Stomach (tissue), 9 donors: ENCODE data around the gene UMAD1. TPM values are rescaled to one million over a fixed set of nuclear protein-coding genes. Genes with fewer than 3 reads are reported as not detected.
A peak's percentile ranks its signal among the peaks of the same experiment; 100 is the strongest.

Experiments
- DNase-seq, 2 donors: peaks; one replicate each; pipeline versions ENCODE4 v3.0.0 to v3.0.0-alpha.2; 2013 to 2019
- H3K27ac ChIP-seq, 5 donors: fragments of 200-600 bp in 4 of 5; sonication (generic) in 4 of 5; one replicate each; pipeline ENCODE4 v1.5.1; 2013 to 2019; ENCODE audit warnings: mild to moderate bottlenecking in 1 of 5, moderate library complexity in 1 of 5
- H3K27me3 ChIP-seq, 3 donors: fragments of 200-600 bp; sonication (generic); one replicate each; pipeline ENCODE4 v1.5.1; 2017 to 2019; ENCODE audit warnings: mixed run types in 1 of 3
- H3K36me3 ChIP-seq, 4 donors: fragments of 200-600 bp; sonication (generic); 1 replicate in 3 of 4; 2 replicates in 1 of 4; pipeline ENCODE4 v1.5.1; 2016 to 2019
- H3K4me1 ChIP-seq, 4 donors: fragments of 200-600 bp; sonication (generic); one replicate each; pipeline ENCODE4 v1.5.1; 2016 to 2019
- H3K4me3 ChIP-seq, 4 donors: fragments of 200-600 bp; sonication (generic) in 3 of 4; one replicate each; pipeline ENCODE4 v1.5.1; 2016 to 2019; ENCODE audit warnings: mild to moderate bottlenecking in 1 of 4
- H3K9me3 ChIP-seq, 4 donors: fragments of 200-600 bp; sonication (generic); one replicate each; pipeline ENCODE4 v1.5.1; 2016 to 2019
- CTCF ChIP-seq, 7 experiments: fragments of 450-650 bp in 4 of 7; fragments of 200-600 bp in 3 of 7; sonication (generic) in 3 of 7; IDR thresholded peaks; one replicate each; pipeline ENCODE4 v1.5.1; 2016 to 2019; ENCODE audit warnings: antibody characterized with exemption in 7 of 7, control low read depth in 2 of 7, mild to moderate bottlenecking in 1 of 7
- EP300 ChIP-seq: sonication (generic); formaldehyde crosslinking; IDR thresholded peaks from one replicate; pipeline ENCODE4 v1.6.1; 2017; ENCODE audit warnings: antibody characterized with exemption
- POLR2A ChIP-seq, 4 donors: fragments of 450-650 bp; IDR thresholded peaks; one replicate each; pipeline ENCODE4 v1.6.1; 2016; ENCODE audit warnings: antibody characterized with exemption in 4 of 4, control low read depth in 2 of 4, mild to moderate bottlenecking in 1 of 4, moderate library complexity in 1 of 4
- POLR2AphosphoS5 ChIP-seq, 3 donors: sonication (generic); formaldehyde crosslinking; IDR thresholded peaks; one replicate each; pipeline ENCODE4 v1.6.1; 2016; ENCODE audit warnings: antibody characterized with exemption in 3 of 3
- WGBS, 5 donors: extraction: QIAGEN DNeasy Blood & Tissue Kit in 3 of 5; methylation state at CpG; one replicate each; pipeline versions ENCODE4 v1.1.5 to v1.1.7; 2013 to 2018; 5-methylcytosine and 5-hydroxymethylcytosine counted together
- intact Hi-C: fragments of 100-400 bp; cut with DNase I; formaldehyde crosslinking; loops from one replicate; pipeline ENCODE4 v1.15.1; 2023; ENCODE audit warnings: low total_unique reads
- polyA plus RNA-seq, 3 donors: library from polyadenylated mRNA; stranded (reverse); fragments of 200-250 nt; gene quantifications; one replicate each; pipeline ENCODE4 v1.2.3, GENCODE V29; 2013
- total RNA-seq, 5 donors: library from RNA; depleted of rRNA; stranded (reverse); fragments of >200 nt; gene quantifications; one replicate each; pipeline versions ENCODE4 v1.1.0 to v1.2.3, GENCODE V29; 2014 to 2016
- donor health status: healthy with polysubstance abuse.
- donor health status: Bipolar disorder and iron deficiency.
- donor health status: healthy.

Gene UMAD1
- total and polyA plus RNA-seq, 8 donors, result 7.8 to 175 (median 30.1) TPM

DNA sequence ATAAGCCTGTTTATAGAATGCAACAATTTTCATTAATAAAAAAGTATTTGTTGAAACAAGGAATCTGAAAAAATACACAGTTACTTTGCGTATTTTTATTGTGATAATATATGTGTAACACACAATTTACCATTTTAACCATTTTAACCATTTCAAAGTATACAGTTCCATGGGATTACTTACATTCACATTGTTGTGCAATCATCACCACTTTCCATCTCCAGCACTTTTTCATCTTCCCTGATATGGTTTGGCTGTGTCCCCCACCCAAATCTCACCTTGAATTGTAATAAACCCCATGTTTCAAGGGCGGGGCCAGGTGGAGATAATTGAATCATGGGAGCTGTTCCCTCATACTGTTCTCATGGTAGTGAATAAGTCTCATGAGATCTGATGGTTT lies 266.8 kb downstream of the UMAD1 start:
- Histone ChIP-seq H3K27me3 (no peaks in the 10 kb centered on the region), H3K36me3 (no peaks in the 10 kb centered on the region), H3K9me3 (no peaks in the 10 kb centered on the region), H3K4me3 (no peak overlapping the region), H3K4me1 (peaks cover 0 to 8% (median 2%) of the 10 kb centered on the region in 4 donors), H3K27ac (no peak overlapping the region)
- no peak for DNase-seq
- TF ChIP-seq CTCF (IDR thresholded peaks at IDR 0.05), result no peak
- TF ChIP-seq POLR2AphosphoS5 (IDR thresholded peaks at IDR 0.05), result no peak
- no peak for TF ChIP-seq EP300
- TF ChIP-seq POLR2A (IDR thresholded peaks at IDR 0.05), result no peak
- intact Hi-C loops, result no loop called here
- 95 to 99% (median 97%) methylated on average over 2 of the region's 2 CpGs for WGBS, 5 donors

- intact Hi-C loops, result no loop called here
- 57 to 80% (median 72%) methylated on average over 3 of the region's 3 CpGs for WGBS, 5 donors
- peaks cover 0 to 13% (median 2%) of the 10 kb centered on the region in 4 donors for H3K4me1 ChIP-seq
- no peak overlapping the region for H3K27ac ChIP-seq
- H3K27me3 ChIP-seq, result no peaks in the 10 kb centered on the region
- no peak for TF ChIP-seq CTCF (IDR thresholded peaks at IDR 0.05)
- no peak for TF ChIP-seq POLR2A (IDR thresholded peaks at IDR 0.05)
- no peak for TF ChIP-seq POLR2AphosphoS5 (IDR thresholded peaks at IDR 0.05)
- no peak for TF ChIP-seq EP300
- H3K9me3 ChIP-seq, result no peaks in the 10 kb centered on the region
- H3K36me3 ChIP-seq, result no peaks in the 10 kb centered on the region
- no peak overlapping the region for H3K4me3 ChIP-seq
- peak in 1 of 2 donors; percentile 55 for DNase-seq
Observed at GRCh38 chr7:7908622-7909145, 268.1 kb downstream of the UMAD1 start.

DNA sequence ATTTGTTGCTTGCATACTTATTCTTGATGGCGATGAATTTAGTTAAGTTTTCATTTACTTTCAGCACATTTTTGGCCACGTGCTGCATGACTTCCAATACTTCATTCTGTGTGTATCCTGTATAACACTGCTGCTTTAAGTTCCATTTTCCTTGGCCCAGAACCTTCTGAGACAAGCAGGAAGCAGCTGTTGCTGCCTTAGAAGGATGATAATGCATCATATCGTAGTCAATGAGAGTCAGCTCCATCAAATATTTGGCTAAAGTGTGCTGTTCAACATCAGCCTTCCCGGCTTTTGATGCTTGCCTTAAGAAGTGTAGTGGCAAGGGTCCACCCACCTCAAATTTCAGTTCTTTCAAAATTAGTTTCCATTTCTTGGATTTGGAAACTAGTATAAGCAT lies 268.8 kb downstream of the UMAD1 start:
- H3K36me3 ChIP-seq, result no peaks in the 10 kb centered on the region
- intact Hi-C loops, result no loop called here
- H3K4me1 ChIP-seq, result peaks cover 0 to 15% (median 2%) of the 10 kb centered on the region in 4 donors
- TF ChIP-seq POLR2A (IDR thresholded peaks at IDR 0.05) (no peak), CTCF (IDR thresholded peaks at IDR 0.05) (no peak), EP300 (no peak), POLR2AphosphoS5 (IDR thresholded peaks at IDR 0.05) (no peak)
- H3K4me3 ChIP-seq, result no peak overlapping the region
- 43 to 73% (median 64%) methylated on average over 4 of the region's 4 CpGs for WGBS, 5 donors
- peak in 1 of 2 donors; percentile 76 for DNase-seq
- H3K9me3 ChIP-seq, result no peaks in the 10 kb centered on the region
- H3K27ac ChIP-seq, result peak overlapping the region in 1 of 5 donors; percentile 11
- no peaks in the 10 kb centered on the region for H3K27me3 ChIP-seq

DNA sequence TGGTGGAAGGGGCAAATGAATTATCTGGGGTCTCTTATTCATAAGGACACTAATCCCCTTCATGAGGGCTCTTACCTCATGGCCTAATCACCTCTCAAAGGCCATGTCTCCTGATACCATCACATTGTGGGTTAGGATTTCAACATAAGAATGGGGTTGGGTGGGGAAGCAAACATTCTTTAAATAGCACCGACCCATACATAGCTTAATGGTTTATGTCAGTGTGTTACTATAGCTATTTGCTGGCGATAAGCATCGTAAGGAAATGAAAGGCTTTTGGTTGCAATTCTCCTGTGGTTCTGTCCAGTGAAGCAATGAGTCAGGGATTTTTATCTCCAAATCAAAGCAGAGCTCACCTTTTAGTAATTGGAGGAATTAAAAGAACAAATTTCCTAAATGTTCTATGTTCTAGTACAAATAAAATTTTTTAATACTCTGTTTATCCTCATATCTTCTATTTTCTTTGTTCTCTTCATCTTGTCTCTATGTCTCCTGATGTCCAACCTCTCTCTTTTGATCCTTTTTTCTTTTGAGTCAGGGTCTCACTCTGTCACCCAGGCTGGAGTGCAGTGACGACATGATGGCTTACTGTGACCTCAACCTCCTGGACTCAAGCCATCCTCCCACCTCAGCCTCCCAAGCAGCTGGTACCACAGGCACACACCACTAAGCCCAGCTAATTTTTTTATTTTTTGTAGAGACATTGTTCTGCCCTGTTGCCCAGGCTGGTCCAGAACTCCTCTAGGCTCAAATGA lies 271.0 kb downstream of the UMAD1 start:
- 50 to 66% (median 64%) methylated on average over 4 of the region's 4 CpGs for WGBS, 5 donors
- TF ChIP-seq POLR2A (IDR thresholded peaks at IDR 0.05), result no peak
- no peak for TF ChIP-seq CTCF (IDR thresholded peaks at IDR 0.05)
- TF ChIP-seq EP300, result no peak
- no peak for TF ChIP-seq POLR2AphosphoS5 (IDR thresholded peaks at IDR 0.05)
- DNase-seq, result peak in 1 of 2 donors; percentile 39
- H3K9me3 ChIP-seq, result no peaks in the 10 kb centered on the region
- H3K4me1 ChIP-seq, result peaks cover 0 to 15% (median 2%) of the 10 kb centered on the region in 4 donors
- H3K4me3 ChIP-seq, result no peak overlapping the region
- H3K27ac ChIP-seq, result no peak overlapping the region
- no peaks in the 10 kb centered on the region for H3K27me3 ChIP-seq
- no peaks in the 10 kb centered on the region for H3K36me3 ChIP-seq
- intact Hi-C loops, result no loop called here
